ENCODE data around the gene MLLT11. TPM values are rescaled to one million over a fixed set of nuclear protein-coding genes. Genes with fewer than 3 reads are reported as not detected.

Gene MLLT11
- total RNA-seq, 6 donors from 2014 or later, result 0.30 to 1.3 (median 1.1) TPM

- Histone ChIP-seq H3K27ac (no peak overlapping the region), H3K4me3 (no peak overlapping the region), H3K4me1 (peaks cover 0 to 3% (median 0%) of the 10 kb centered on the region in 4 donors), H3K36me3 (peaks cover 11 to 60% (median 32%) of the 10 kb centered on the region in 4 donors), H3K9me3 (no peaks in the 10 kb centered on the region), H3K27me3 (no peaks in the 10 kb centered on the region)
- TF ChIP-seq POLR2A (IDR thresholded peaks at IDR 0.05) (no peak), POLR2AphosphoS5 (IDR thresholded peaks at IDR 0.05) (no peak)
- TF ChIP-seq, protein P1, sequence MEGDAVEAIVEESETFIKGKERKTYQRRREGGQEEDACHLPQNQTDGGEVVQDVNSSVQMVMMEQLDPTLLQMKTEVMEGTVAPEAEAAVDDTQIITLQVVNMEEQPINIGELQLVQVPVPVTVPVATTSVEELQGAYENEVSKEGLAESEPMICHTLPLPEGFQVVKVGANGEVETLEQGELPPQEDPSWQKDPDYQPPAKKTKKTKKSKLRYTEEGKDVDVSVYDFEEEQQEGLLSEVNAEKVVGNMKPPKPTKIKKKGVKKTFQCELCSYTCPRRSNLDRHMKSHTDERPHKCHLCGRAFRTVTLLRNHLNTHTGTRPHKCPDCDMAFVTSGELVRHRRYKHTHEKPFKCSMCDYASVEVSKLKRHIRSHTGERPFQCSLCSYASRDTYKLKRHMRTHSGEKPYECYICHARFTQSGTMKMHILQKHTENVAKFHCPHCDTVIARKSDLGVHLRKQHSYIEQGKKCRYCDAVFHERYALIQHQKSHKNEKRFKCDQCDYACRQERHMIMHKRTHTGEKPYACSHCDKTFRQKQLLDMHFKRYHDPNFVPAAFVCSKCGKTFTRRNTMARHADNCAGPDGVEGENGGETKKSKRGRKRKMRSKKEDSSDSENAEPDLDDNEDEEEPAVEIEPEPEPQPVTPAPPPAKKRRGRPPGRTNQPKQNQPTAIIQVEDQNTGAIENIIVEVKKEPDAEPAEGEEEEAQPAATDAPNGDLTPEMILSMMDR (IDR thresholded peaks at IDR 0.05), result no peak
- DNase-seq (no peak), ATAC-seq (ENCODE audit: low FRiP score in 2 of 2) (no peak)
Observed at GRCh38 chr1:151026460-151026859, 33.7 kb upstream of the MLLT11 start.

GRCh38 chr1:151032164-151032563 lies 28.0 kb upstream of the MLLT11 start:
- no peak for DNase-seq
- no peaks in the 10 kb centered on the region for H3K9me3 ChIP-seq

GRCh38 chr1:151035167-151035566 lies 25.0 kb upstream of the MLLT11 start:
- TF ChIP-seq EP300 (IDR thresholded peaks at IDR 0.05) (no peak), POLR2A (IDR thresholded peaks at IDR 0.05) (no peak), POLR2AphosphoS5 (IDR thresholded peaks at IDR 0.05) (no peak)
- TF ChIP-seq, protein P1 (IDR thresholded peaks at IDR 0.05), result no peak
- no peaks in the 10 kb centered on the region for H3K27me3 ChIP-seq
- WGBS, 2 donors, result 85 to 92% methylated on average over 3 of the region's 3 CpGs
- peaks cover 0 to 47% (median 28%) of the 10 kb centered on the region in 4 donors for H3K36me3 ChIP-seq
- no peak for DNase-seq
- peaks cover 0 to 5% (median 0%) of the 10 kb centered on the region in 4 donors for H3K4me1 ChIP-seq
- peak in 1 of 2 donors; percentile 54 for ATAC-seq (ENCODE audit: low FRiP score in 2 of 2)
- no peaks in the 10 kb centered on the region for H3K9me3 ChIP-seq
- no peak overlapping the region for H3K4me3 ChIP-seq
- H3K27ac ChIP-seq, result no peak overlapping the region

More at GRCh38 chr1:151032164-151032563, 28.0 kb upstream of the MLLT11 start:
- peaks cover 3 to 73% (median 39%) of the 10 kb centered on the region in 4 donors for H3K36me3 ChIP-seq
- H3K4me1 ChIP-seq, result peaks cover 0 to 4% (median 0%) of the 10 kb centered on the region in 4 donors
- no peak for ATAC-seq (ENCODE audit: low FRiP score in 2 of 2)
- no peak overlapping the region for H3K27ac ChIP-seq
- no peak overlapping the region for H3K4me3 ChIP-seq
- TF ChIP-seq EP300 (IDR thresholded peaks at IDR 0.05) (no peak), POLR2AphosphoS5 (IDR thresholded peaks at IDR 0.05) (no peak), POLR2A (IDR thresholded peaks at IDR 0.05) (no peak)
- TF ChIP-seq, protein P1 (IDR thresholded peaks at IDR 0.05), result no peak
- no peaks in the 10 kb centered on the region for H3K27me3 ChIP-seq
- WGBS, 2 donors, result 91 to 96% methylated on average over 8 of the region's 8 CpGs

DNA sequence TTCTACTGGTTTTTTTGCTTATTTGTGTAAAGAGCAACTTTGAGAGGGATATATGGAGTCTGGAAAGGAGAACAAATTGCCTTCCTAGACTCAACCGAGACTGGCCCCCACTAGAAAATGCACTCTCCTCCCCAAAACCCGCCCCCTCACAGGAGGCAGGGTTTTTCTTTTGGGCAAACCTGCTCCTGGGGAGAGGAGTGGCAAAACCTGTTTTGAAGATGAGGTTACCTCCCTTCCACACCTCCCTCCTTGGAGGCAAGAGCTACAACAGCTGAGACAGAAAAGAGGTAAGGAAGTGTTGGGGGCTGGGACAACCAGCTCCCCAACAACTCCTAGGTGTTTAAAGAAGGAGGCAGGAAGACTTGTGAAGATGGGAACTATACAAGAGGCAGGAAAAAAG lies 23.8 kb upstream of the MLLT11 start, which contains the start of gene BNIPL:
BNIPL (plus strand) TSS at position 231 of the 400 bp plus-strand sequence; CDS start at position 371, 140 bp downstream.
- DNase-seq, result peak in 1 of 2 donors; percentile 59
- peak within 1 kb of the TSS in 1 of 4 donors; percentile 21 for H3K27ac ChIP-seq
- peaks cover 0 to 5% (median 0%) of the 10 kb centered on the region in 4 donors for H3K4me1 ChIP-seq
- ATAC-seq (ENCODE audit: low FRiP score in 2 of 2), result peak in 1 of 2 donors; percentile 80
- H3K4me3 ChIP-seq, result peak within 1 kb of the TSS in 3 of 4 donors; percentile 3 to 37 (median 5)
- H3K27me3 ChIP-seq, result no peaks in the 10 kb centered on the region
- TF ChIP-seq POLR2A (IDR thresholded peaks at IDR 0.05) (peak in 1 of 4 donors; percentile 21), EP300 (IDR thresholded peaks at IDR 0.05) (no peak), POLR2AphosphoS5 (IDR thresholded peaks at IDR 0.05) (peak in 1 of 2 donors; percentile 17)
- H3K9me3 ChIP-seq, result no peaks in the 10 kb centered on the region
- WGBS, 2 donors, result 23 to 50% methylated on average over 2 of the region's 2 CpGs
- peaks cover 0 to 35% (median 20%) of the 10 kb centered on the region in 4 donors for H3K36me3 ChIP-seq

DNA sequence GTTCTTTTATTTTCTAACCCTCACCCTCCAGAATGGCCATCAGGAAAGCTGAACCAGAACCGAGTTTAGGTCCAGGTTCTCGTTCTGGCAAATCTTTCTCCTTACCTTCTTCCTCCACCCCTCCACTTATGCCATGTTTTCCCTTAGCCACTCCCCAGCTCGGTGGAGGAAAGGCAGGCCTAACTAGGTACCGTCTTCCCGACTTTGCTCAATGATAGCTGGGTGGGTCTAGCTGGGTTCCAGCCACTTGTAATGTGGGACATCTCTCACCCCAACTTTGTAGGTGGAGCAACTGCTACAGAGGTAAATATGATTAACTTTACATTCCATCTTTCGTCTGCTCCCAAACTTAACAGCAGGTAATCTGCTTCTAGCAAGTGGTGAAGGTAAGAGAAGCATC lies 23.2 kb upstream of the MLLT11 start:
- peak overlapping the region in 2 of 4 donors; percentile 5 to 37 for H3K4me3 ChIP-seq
- WGBS, 2 donors, result 68 to 74% methylated on average over 6 of the region's 6 CpGs
- ATAC-seq (ENCODE audit: low FRiP score in 2 of 2), result no peak

More for the DNA sequence above, 23.2 kb upstream of the MLLT11 start:
- H3K9me3 ChIP-seq, result no peaks in the 10 kb centered on the region
- no peak for DNase-seq
- TF ChIP-seq, protein P1 (IDR thresholded peaks at IDR 0.05), result no peak
- no peak for TF ChIP-seq POLR2AphosphoS5 (IDR thresholded peaks at IDR 0.05)
- TF ChIP-seq POLR2A (IDR thresholded peaks at IDR 0.05), result no peak
- TF ChIP-seq EP300 (IDR thresholded peaks at IDR 0.05), result no peak
- peaks cover 0 to 28% (median 17%) of the 10 kb centered on the region in 4 donors for H3K36me3 ChIP-seq
- H3K27me3 ChIP-seq, result no peaks in the 10 kb centered on the region
- H3K4me1 ChIP-seq, result peaks cover 0 to 5% (median 0%) of the 10 kb centered on the region in 4 donors
- peak overlapping the region in 1 of 4 donors; percentile 21 for H3K27ac ChIP-seq

Data from upper lobe of left lung (tissue), 6 donors.